Nephron (organoid): ENCODE results near the gene CABLES2.

ENCODE experiments used
- H3K27ac Mint-ChIP-seq, 3 experiments: 2 replicates each; pipeline ENCODE4 v1.8.0; 2020; ENCODE audit warnings: mixed read lengths in 3 of 3, mild to moderate bottlenecking in 2 of 3, moderate library complexity in 1 of 3
- H3K27me3 Mint-ChIP-seq: 2 replicates; pipeline ENCODE4 v1.8.0; 2021; ENCODE audit warnings: low read depth, mild to moderate bottlenecking, moderate library complexity, mixed read lengths
- H3K36me3 Mint-ChIP-seq: 2 replicates; pipeline ENCODE4 v1.8.0; 2020; ENCODE audit warnings: low read depth, mixed read lengths
- H3K4me1 Mint-ChIP-seq: 2 replicates; pipeline ENCODE4 v1.8.0; 2020; ENCODE audit warnings: mixed read lengths
- H3K4me3 Mint-ChIP-seq, 3 experiments: 2 replicates each; pipeline ENCODE4 v1.8.0; 2020; ENCODE audit warnings: mild to moderate bottlenecking in 3 of 3, mixed read lengths in 3 of 3, moderate library complexity in 2 of 3
- H3K9me3 Mint-ChIP-seq: 2 replicates; pipeline ENCODE4 v1.8.0; 2020; ENCODE audit warnings: mixed read lengths
- TF ChIP-seq, protein P1 (sequence below), 3 experiments: fragments of 200-600 bp; sonication (generic); IDR thresholded peaks; one replicate each; pipeline ENCODE4 v1.5.0; 2021; ENCODE audit warnings: antibody characterized with exemption in 3 of 3; ENCODE audit not compliant: unreplicated experiment in 3 of 3

CABLES2 gene

DNA sequence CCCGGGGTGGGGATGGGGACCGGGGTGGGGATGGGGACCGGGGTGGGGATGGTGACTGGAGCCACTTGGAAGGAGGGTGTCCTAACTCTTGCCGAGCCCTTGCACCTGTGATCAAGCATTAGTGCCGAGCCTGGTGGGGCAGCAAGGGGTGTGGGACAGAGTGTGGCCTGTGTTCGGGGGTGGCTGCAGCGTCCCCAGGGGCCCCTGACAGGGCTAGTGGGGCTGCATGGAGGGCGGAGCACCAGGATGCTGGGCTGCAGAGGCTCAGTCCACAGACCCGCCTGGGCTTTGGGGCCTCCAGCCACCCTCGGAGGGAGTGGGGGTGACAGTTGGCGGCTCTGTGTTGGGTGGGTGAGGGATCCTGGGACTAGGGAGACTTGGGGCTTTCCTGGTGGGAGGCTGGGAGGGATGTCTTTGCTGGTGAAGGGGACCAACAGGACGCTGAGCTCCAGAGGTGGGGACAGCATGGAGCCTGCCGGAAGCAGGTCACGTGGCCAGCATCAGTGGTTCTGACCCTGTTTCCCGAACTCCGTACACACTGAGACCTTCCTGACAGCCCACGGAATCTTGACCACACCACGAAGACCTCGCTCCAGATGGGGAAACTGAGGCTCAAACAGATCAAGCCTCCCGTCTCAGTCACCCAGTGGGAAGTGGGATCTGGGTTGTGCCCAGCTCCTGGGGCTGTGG, 15.7 kb upstream of the CABLES2 start:
- H3K27me3 Mint-ChIP-seq: peaks cover 10% of the 10 kb centered on the region
- no peak overlapping the region for H3K4me3 Mint-ChIP-seq
- H3K9me3 Mint-ChIP-seq: peaks cover 2% of the 10 kb centered on the region
- no peaks in the 10 kb centered on the region for H3K36me3 Mint-ChIP-seq
- no peaks in the 10 kb centered on the region for H3K4me1 Mint-ChIP-seq
- TF ChIP-seq, protein P1, sequence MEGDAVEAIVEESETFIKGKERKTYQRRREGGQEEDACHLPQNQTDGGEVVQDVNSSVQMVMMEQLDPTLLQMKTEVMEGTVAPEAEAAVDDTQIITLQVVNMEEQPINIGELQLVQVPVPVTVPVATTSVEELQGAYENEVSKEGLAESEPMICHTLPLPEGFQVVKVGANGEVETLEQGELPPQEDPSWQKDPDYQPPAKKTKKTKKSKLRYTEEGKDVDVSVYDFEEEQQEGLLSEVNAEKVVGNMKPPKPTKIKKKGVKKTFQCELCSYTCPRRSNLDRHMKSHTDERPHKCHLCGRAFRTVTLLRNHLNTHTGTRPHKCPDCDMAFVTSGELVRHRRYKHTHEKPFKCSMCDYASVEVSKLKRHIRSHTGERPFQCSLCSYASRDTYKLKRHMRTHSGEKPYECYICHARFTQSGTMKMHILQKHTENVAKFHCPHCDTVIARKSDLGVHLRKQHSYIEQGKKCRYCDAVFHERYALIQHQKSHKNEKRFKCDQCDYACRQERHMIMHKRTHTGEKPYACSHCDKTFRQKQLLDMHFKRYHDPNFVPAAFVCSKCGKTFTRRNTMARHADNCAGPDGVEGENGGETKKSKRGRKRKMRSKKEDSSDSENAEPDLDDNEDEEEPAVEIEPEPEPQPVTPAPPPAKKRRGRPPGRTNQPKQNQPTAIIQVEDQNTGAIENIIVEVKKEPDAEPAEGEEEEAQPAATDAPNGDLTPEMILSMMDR (IDR thresholded peaks at IDR 0.05; ENCODE audit: unreplicated experiment in 3 of 3): no peak
- no peak overlapping the region for H3K27ac Mint-ChIP-seq

DNA sequence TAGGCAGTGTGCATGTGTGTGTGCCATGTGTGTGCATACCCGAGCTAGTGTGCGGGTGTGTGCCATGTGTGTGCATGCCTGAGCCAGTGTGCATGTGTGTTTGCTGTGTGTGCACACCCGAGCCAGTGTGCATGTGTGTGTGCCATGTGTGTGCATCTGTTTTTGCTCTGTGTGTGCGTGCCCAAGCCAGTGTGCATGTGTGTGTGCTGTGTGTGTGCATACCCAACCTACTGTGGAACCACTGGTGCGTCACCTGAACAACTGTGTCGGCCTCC, 14.6 kb upstream of the CABLES2 start:
- peaks cover 2% of the 10 kb centered on the region for H3K9me3 Mint-ChIP-seq
- H3K4me1 Mint-ChIP-seq: no peaks in the 10 kb centered on the region
- H3K36me3 Mint-ChIP-seq: no peaks in the 10 kb centered on the region
- no peak overlapping the region for H3K27ac Mint-ChIP-seq
- H3K27me3 Mint-ChIP-seq: peaks cover 10% of the 10 kb centered on the region
- TF ChIP-seq, protein P1 (IDR thresholded peaks at IDR 0.05; ENCODE audit: unreplicated experiment in 3 of 3): no peak
- H3K4me3 Mint-ChIP-seq: no peak overlapping the region

DNA sequence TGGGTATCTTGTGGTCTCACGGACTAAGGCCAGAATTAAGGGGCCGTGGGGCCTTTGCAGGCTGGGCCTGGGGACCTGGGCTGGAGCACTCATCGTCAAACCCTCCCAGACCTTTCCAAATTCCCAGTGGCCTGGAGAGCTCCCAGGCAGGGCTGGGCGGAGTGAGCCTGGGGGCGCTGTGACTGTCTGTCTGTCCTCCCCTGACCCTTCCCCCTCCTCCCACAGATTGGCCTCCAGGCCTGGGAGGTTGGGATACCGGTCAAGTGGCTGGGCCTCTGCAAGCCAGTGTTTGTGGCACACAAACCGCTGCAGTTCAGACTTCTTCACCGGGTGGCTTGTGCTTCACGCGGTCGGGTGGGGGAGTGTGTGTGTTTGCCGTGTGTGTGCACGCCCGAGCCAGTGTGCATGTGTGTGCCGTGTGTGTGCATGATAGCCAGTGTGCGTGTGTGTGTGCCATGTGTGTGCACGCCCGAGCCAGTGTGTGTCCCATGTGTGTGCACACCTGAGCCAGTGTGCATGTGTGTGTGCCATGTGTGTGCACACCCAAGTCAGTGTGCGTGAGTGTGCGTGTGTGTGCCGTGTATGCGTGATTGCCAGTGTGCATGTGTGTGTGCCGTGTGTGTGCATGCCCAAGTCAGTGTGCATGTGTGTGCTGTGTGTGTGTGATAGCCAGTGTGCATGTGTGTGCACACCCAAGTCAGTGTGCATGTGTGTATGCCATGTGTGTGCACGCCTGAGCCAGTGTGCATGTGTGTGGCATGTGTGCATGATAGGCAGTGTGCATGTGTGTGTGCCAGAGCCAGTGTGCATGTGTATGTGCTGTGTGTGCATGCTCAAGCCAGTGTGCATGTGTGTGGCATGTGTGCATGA, 14.0 kb upstream of the CABLES2 start:
- no peaks in the 10 kb centered on the region for H3K36me3 Mint-ChIP-seq
- H3K4me3 Mint-ChIP-seq: peak overlapping the region in 1 of 3 experiments; percentile 36
- peaks cover 2% of the 10 kb centered on the region for H3K9me3 Mint-ChIP-seq
- peaks cover 10% of the 10 kb centered on the region for H3K27me3 Mint-ChIP-seq
- peak overlapping the region in 1 of 3 experiments; percentile 48 for H3K27ac Mint-ChIP-seq
- TF ChIP-seq, protein P1 (IDR thresholded peaks at IDR 0.05; ENCODE audit: unreplicated experiment in 3 of 3): no peak
- no peaks in the 10 kb centered on the region for H3K4me1 Mint-ChIP-seq

DNA sequence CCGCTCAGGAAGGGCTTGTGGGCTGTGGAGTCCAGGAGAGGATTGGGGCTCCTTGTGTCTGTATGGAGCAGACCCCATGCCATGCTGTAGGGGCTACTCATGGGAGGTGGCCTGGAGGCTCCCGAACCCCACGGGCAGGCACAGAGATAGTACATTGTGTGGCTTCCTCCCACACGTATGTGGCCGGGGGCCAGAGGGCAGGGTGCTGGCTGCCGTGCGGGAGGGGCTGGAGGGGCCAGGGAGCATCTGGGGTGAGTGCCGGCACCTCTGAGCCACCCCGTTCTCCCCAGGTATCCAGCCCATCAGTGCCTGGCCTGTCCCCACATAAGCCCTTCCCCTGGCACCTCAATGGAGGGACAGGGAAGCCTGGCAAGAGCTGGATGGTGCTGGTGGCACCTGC, 12.7 kb upstream of the CABLES2 start:
- H3K4me1 Mint-ChIP-seq: no peaks in the 10 kb centered on the region
- H3K27ac Mint-ChIP-seq: no peak overlapping the region
- no peaks in the 10 kb centered on the region for H3K36me3 Mint-ChIP-seq
- TF ChIP-seq, protein P1 (IDR thresholded peaks at IDR 0.05; ENCODE audit: unreplicated experiment in 3 of 3): no peak
- peaks cover 2% of the 10 kb centered on the region for H3K9me3 Mint-ChIP-seq
- peaks cover 8% of the 10 kb centered on the region for H3K27me3 Mint-ChIP-seq
- no peak overlapping the region for H3K4me3 Mint-ChIP-seq

DNA sequence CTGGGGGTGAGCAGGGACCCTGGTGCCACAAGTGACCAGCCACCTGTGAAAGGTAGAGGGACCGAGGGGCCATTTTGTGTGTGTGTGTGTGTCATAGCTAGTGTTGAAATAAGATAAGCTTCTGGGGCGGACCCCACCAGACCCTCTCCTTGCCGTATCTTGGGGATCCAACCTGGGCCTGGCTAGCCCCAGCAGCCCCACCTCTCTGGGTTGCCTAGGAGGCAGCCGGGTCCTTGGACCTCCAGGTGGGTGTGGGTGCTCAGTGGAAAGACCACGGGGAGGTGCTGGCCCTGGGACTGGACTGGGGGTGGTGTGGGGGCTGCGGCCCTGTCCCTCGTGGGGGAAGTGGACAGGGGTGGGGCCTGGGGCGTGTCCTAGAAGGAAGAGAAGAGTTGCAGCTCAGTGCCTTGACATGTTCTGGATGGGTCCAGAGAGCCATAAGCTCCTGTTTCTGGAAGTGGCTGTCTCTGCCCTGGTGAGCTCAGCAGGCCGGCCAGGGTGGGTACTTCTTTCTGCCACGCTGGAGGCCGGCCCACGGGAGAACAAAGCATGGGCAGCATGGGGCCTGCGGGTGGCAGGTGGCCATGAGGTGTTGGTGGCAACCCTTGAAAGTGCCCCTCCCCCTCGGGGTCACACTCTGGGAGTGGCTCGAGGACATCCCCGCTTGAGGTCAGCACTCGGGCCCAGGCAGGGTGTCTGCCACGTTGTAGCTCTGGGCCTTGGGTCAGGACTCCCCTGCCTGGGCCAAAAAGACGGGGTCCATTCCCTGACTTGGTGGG, 11.8 kb upstream of the CABLES2 start:
- H3K36me3 Mint-ChIP-seq: no peaks in the 10 kb centered on the region
- H3K9me3 Mint-ChIP-seq: peaks cover 2% of the 10 kb centered on the region
- H3K4me3 Mint-ChIP-seq: no peak overlapping the region

More for the DNA sequence above, 11.8 kb upstream of the CABLES2 start:
- TF ChIP-seq, protein P1 (IDR thresholded peaks at IDR 0.05; ENCODE audit: unreplicated experiment in 3 of 3): no peak
- Mint-ChIP-seq H3K27ac (no peak overlapping the region), H3K4me1 (no peaks in the 10 kb centered on the region), H3K27me3 (peaks cover 8% of the 10 kb centered on the region)
